Activated CD4-positive, CD25-positive, alpha-beta regulatory T cell treated with anti-CD3 and anti-CD28 coated beads, Interleukin-2, amount 50 U/mL, for 72 hours (primary cell): Measurements from ENCODE around the gene PIP5KL1.

Experiments used
- DNase-seq: peaks from one replicate; pipeline ENCODE4 v3.0.0; 2021

The PIP5KL1 gene

GRCh38 chr9:127947841-127948710 lies 17.5 kb upstream of the PIP5KL1 start:
- DNase-seq: no peak

DNA sequence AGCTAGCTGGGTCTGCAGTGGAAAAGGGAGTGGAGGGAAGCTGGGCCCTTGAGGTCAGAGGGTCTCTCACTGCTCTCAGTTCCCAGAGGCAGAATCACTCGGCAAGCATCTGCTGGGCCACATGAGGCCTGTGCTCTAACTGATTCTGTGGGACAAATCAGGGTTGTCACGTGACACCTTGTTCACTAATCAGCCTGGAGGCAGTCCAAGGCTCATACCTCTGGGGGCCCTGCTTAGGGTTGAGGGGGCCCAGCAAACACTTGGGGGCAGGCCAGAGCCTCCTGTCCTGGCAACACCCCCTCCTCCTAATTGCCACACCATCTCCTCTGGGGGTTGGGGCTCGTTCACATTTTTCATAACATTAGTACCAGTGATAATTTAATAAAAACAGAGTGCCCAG lies 16.2 kb upstream of the PIP5KL1 start:
- DNase-seq: no peak

DNA sequence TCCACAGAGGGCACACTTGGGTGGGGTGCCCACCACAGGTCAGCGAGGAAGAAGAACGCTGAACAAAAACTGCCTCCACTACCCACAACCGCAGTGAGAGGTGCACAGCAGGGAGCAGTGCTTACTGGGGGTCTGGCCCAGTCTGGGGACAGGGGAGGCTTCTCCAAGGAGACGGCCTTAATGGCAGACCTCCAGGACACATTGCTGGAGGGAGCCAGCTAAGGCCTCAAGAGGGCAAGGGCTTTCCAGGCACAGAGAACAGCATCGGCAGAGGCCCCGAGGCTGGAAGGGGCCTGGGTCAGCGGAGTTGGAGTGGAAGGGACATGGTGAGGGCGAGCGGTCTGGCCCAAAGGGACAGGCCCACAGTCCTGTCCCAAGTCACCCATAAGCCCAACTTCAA lies 15.4 kb upstream of the PIP5KL1 start:
- no peak for DNase-seq

DNA sequence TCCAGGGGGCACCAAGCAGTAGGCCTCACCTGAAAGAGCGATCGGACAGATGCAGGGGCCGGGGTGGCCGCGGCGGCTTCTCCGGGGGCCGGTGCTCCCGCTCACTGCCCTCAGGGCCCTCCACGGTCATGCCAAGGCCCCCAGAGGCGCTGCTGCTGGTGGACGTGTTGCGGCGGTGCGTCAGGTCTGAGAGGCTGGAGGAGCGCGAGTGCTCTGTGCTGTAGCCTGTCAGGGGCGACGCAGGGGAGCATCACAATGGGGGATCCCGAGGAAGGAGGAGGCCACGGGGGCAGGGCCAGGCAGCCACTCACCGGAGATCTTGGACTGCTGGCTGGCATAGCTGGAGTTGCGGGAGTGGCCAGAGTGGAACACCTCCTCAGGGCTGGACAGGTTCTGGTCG lies 14.8 kb upstream of the PIP5KL1 start:
- DNase-seq: no peak

GRCh38 chr9:127944586-127945218 lies 14.1 kb upstream of the PIP5KL1 start:
- no peak for DNase-seq

- DNase-seq: peak; percentile 78
These were observed 13.2 kb upstream of the PIP5KL1 start for GRCh38 chr9:127943731-127944144.

DNA sequence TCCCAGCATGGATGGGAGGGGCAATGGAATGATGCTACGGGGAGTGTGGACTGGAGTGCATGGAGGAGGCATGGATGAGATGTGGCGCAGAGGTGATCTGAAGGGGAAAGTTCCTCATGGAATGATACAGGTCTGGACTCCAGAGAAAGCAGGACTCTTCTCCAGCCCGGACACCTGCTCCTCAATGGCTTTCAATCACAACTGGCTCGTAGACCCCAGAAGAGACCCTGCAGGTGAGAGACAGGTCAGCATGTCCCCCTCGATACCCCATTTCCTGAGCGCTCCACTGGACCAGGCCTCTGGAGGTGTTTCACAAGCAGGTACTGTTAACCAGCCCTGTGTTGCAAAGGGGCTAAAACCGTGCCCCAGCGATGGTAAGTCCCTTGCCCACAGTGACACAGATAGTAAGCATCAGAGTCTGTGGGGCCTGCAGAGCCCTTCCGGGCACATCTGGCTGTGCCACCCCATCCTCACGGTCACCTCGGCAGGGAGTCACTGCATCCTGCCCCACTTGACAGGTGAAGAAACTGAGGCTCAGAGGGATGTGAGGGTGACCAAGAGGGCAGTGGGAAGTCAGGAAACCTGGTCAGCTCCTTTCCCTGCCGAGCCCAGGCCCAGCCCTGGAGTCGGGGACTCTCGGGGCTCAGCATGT lies 12.6 kb upstream of the PIP5KL1 start:
- no peak for DNase-seq

GRCh38 chr9:127942216-127943010 lies 11.8 kb upstream of the PIP5KL1 start:
- DNase-seq: no peak

DNA sequence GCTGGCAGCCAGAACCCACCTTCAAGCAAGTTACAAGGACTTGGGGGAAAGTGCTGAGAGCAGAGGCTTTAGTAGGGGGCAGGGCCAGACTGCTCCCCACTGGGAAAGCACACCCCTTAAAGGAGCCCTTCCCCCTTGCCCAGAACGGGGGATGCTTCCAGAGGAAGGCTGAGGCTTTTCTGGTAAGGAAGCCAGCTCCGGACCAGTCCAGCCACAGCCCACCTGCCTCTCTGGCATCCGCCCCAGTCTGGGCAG lies 11.3 kb upstream of the PIP5KL1 start:
- no peak for DNase-seq

DNA sequence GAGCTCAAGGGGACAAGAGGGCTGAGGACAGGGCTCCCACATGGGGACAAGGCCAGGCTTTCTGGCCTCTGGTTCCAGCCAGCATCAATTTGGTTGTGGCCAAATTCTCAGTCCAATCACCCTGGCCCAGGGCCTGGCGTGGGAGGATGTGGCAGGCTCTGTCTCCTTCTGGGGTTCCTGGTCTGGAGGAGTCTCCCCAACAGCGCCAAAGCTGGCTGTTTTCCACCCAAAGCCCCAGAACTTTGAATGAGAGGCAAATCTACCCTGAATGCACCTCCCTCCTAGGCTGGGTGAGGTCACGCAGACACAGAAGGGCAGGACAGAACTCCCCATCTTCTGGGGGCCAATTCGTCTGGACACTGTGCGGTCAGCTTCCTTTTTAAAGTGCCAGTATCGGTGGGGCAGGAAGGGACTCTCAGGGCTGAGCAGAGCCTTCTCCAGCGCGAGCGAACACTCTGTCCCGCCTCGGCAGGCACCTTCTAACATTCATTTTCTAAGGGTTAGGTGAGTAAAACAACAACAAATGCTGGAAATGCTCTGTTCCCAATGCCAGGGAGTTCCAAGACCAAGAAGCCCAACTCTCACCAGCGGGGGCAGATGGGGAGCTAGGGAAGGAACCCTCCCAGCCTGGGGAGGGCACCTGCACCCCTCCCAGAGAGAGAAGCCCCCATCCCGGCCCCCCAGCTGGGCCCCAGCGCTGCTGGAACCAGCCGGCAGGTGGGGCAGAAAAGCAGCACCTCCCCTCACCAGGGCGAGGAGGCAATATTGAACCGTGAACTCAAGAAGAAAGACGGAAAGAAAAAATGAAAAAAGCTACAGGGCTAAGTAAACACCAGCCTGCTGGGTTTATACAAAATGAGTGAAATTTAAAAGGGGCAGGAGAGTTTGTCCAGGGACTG lies 10.7 kb upstream of the PIP5KL1 start:
- no peak for DNase-seq

- no peak for DNase-seq
These were observed 10.0 kb upstream of the PIP5KL1 start for GRCh38 chr9:127940593-127940992.

DNA sequence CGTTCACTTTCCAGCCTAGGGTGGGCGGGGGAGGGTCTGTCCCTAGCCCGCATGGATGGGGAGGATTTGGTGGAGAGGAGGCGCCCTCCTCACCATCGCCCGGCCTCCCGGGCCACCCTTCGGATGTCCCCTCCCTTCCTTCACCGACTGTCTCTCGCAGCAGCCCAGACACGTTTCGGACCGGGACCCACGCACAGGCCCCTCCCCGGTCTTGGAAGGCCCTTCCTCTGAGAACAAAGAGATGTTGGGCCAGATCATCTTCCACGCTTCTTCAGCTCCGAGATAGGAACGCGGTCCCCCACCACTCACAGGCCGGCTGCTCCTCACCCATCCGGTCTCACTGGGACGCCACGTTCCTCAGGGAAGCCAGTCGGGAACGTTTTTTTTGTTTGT lies 7.7 kb upstream of the PIP5KL1 start:
- no peak for DNase-seq

DNA sequence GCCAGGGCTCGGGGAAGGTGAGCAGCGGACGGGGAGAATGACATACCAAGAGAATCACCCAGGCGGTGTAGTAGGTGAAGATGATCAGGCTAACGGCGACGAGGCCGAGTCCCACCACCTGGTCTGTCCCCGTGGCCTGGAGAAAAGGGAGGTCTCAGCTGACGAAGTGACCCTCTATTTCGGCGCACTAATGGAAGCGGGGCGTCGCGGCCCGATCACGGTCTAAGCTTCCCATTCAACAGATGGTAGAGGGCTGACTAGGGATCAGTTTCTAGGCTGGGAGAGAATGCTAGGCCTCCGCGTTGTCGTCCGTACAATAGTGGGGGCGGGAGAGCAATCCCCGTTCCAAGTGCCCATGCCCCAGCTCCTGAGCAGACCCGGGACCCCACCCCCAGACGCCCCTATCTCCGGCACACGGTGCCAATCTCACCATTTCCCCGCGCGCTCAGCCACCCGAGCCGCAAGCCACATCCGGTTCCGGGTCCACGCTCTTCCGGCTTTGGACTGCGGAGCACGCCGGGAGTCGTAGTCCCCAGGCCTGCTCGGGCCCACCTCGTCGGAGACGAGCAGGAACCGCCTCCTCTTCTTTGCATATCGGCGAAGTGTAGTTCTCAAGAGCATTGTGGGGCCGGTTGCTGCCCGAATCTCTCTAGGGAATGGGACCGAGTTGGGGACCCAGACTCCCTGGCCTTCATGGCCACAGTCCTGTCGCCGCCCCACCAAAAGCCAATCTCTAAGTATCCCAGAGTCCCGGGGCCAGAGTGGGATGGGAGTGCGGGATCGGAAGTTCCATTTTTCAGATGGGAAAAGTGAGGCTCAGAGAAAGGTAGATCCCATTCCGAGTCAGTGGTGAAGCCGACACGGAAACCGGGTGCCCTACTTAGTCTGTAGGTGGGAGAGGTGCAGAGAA lies 7.1 kb upstream of the PIP5KL1 start, which contains the start of gene DPM2:
TSS of gene DPM2 (minus strand) at position 467 of the 910 bp plus-strand sequence. CDS start at position 433, 34 bp downstream.
- DNase-seq: peak; percentile 86

GRCh38 chr9:127937056-127937387 lies 6.4 kb upstream of the PIP5KL1 start:
- no peak for DNase-seq

DNA sequence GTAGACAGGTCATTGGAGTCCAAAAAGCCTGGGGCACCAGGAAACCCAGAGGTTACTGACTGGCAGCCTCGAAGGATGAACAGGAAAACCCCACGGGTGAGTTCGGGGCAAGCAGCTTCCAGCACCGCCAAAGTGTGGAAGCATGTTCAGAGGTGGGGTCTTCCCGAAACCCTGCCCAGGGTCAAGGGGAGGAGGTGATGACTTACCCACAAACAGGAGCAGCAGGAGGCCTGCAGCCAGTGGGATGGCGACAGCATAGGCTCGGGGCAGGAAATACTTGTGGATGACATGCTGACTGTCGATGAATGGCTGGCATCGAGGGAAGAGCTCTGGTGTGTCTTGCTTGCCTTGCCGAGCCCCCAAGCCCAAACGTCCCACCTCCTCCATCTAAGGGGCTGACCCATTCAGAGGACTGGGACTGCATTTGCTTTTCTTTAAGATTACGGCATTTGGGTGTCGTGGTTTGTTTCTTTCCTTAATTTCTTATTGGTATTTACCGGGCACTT lies 5.8 kb upstream of the PIP5KL1 start:
- DNase-seq: no peak

DNA sequence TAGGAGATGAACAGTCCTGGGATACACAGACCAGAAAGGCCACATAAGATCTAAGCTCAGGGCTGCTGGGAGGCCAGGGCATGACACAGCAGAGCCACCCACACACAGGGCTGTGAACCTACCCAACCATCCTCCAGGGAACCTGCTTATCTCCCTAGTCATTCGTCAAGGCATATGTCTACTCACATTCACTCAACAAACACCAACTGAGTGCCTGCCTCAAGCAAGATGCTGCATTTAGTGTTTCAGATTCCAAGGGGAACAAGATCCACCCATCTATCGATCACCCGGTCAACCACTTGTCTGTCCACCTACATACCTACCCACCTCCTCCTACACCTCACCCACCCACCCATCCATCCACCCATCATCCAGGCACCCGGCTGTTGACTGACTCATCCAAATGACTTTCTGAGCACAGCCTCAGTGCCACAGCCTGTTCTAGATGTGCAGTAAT lies 5.2 kb upstream of the PIP5KL1 start:
- no peak for DNase-seq

- no peak for DNase-seq
These were observed 4.4 kb upstream of the PIP5KL1 start for GRCh38 chr9:127934986-127935385.

- DNase-seq: no peak
These were observed 3.7 kb upstream of the PIP5KL1 start for GRCh38 chr9:127934248-127934647.

- no peak for DNase-seq
These were observed 710 bp upstream of the PIP5KL1 start for GRCh38 chr9:127931092-127931881.

DNA sequence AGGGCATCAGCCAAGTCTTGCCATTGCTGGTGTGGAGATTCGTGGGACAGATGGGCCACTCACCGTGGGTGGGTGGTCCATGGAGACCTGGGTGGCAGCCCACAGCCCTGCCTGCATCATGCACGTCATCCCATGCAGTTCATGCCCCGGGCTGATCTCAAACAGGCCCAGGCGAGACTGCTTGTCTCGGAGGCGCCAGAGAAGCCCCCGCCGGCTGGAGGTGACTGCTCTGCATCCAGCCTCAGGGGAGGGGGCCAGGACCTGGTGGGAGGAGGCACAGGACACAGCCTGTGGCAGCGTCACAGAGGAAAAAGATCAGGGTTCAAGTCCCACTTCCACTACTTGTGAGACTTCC lies 975 bp downstream of the PIP5KL1 start:
- DNase-seq: no peak
